Measurements from ENCODE around the gene UNC13D. TPM values are rescaled to one million over a fixed set of nuclear protein-coding genes. Genes with fewer than 3 reads are reported as not detected.

Gene UNC13D
- polyA plus RNA-seq, 1 donor from 2014 or later = 1.2 TPM

GRCh38 chr17:75875940-75876189, 31.7 kb upstream of the UNC13D start:
- Histone ChIP-seq H3K4me2 (ENCODE audit: low read length) (no peak overlapping the region), H3K9me3 (ENCODE audit: low read length) (no peaks in the 10 kb centered on the region), H3K79me2 (replicated peaks; ENCODE audit: insufficient read depth, low read length) (no peaks in the 10 kb centered on the region), H2AFZ (ENCODE audit: low read depth, low read length) (no peak overlapping the region), H3K27me3 (ENCODE audit: insufficient read depth, low read depth, low read length) (peaks cover 46% of the 10 kb centered on the region), H4K20me1 (ENCODE audit: insufficient read depth) (no peaks in the 10 kb centered on the region), H3K9me2 (ENCODE audit: insufficient read depth, low read length) (no peaks in the 10 kb centered on the region), H3K9ac (ENCODE audit: low read length) (no peak overlapping the region), H3K27ac (ENCODE audit: low read length) (no peak overlapping the region), H3K4me3 (ENCODE audit: low read length) (no peak overlapping the region), H3K36me3 (ENCODE audit: insufficient read depth, low read length) (no peaks in the 10 kb centered on the region), H3F3A (ENCODE audit: insufficient read depth, low read length, poor library complexity, severe bottlenecking) (no peaks in the 10 kb centered on the region)
- TF ChIP-seq CTCF (IDR thresholded peaks at IDR 0.05; ENCODE audit: poor library complexity, severe bottlenecking) (no peak), RAD21 (conservative IDR thresholded peaks at IDR 0.05) (no peak), MXI1 (conservative IDR thresholded peaks at IDR 0.05; ENCODE audit: poor library complexity, severe bottlenecking) (no peak), REST (IDR thresholded peaks at IDR 0.05; ENCODE audit: borderline replicate concordance) (no peak), SMC3 (conservative IDR thresholded peaks at IDR 0.05; ENCODE audit: poor library complexity) (no peak), EZH2 (IDR thresholded peaks at IDR 0.05; ENCODE audit: borderline replicate concordance, insufficient read depth, low read length, poor library complexity, severe bottlenecking) (no peak), TAF1 (IDR thresholded peaks at IDR 0.05; ENCODE audit: low read depth) (no peak), POLR2AphosphoS5 (IDR thresholded peaks at IDR 0.05) (no peak), EP300 (conservative IDR thresholded peaks at IDR 0.05; ENCODE audit: poor library complexity, severe bottlenecking) (no peak)

- Histone ChIP-seq H3K4me2 (ENCODE audit: low read length) (no peak overlapping the region), H3K79me2 (replicated peaks; ENCODE audit: insufficient read depth, low read length) (no peaks in the 10 kb centered on the region), H3K9ac (ENCODE audit: low read length) (no peak overlapping the region), H3K9me2 (ENCODE audit: insufficient read depth, low read length) (no peaks in the 10 kb centered on the region), H3K27ac (ENCODE audit: low read length) (no peak overlapping the region), H3K9me3 (ENCODE audit: low read length) (no peaks in the 10 kb centered on the region), H3F3A (ENCODE audit: insufficient read depth, low read length, poor library complexity, severe bottlenecking) (no peaks in the 10 kb centered on the region), H4K20me1 (ENCODE audit: insufficient read depth) (no peaks in the 10 kb centered on the region), H3K36me3 (ENCODE audit: insufficient read depth, low read length) (no peaks in the 10 kb centered on the region), H3K27me3 (ENCODE audit: insufficient read depth, low read depth, low read length) (peaks cover 41% of the 10 kb centered on the region), H3K4me3 (ENCODE audit: low read length) (no peak overlapping the region), H2AFZ (ENCODE audit: low read depth, low read length) (no peak overlapping the region)
- TF ChIP-seq MXI1 (conservative IDR thresholded peaks at IDR 0.05; ENCODE audit: poor library complexity, severe bottlenecking) = no peak
- TF ChIP-seq CTCF (IDR thresholded peaks at IDR 0.05; ENCODE audit: poor library complexity, severe bottlenecking) = no peak
- TF ChIP-seq RAD21 (conservative IDR thresholded peaks at IDR 0.05) = no peak
- no peak for TF ChIP-seq TAF1 (IDR thresholded peaks at IDR 0.05; ENCODE audit: low read depth)
- no peak for TF ChIP-seq POLR2AphosphoS5 (IDR thresholded peaks at IDR 0.05)
- TF ChIP-seq EZH2 (IDR thresholded peaks at IDR 0.05; ENCODE audit: borderline replicate concordance, insufficient read depth, low read length, poor library complexity, severe bottlenecking) = no peak
- TF ChIP-seq SMC3 (conservative IDR thresholded peaks at IDR 0.05; ENCODE audit: poor library complexity) = no peak
- no peak for TF ChIP-seq REST (IDR thresholded peaks at IDR 0.05; ENCODE audit: borderline replicate concordance)
- TF ChIP-seq EP300 (conservative IDR thresholded peaks at IDR 0.05; ENCODE audit: poor library complexity, severe bottlenecking) = no peak
These were observed 31.2 kb upstream of the UNC13D start for GRCh38 chr17:75875182-75875939.
